Ishikawa (cell line): Measurements from ENCODE around the gene CRLF1.

Source experiments
- CEBPB ChIP-seq: IDR thresholded peaks from 2 replicates; pipeline ENCODE4 v1.6.1; 2012
- CREB1 ChIP-seq: IDR thresholded peaks from 2 replicates; pipeline ENCODE4 v1.6.1; 2012; ENCODE audit warnings: low read depth
- EGR1 ChIP-seq: IDR thresholded peaks from 2 replicates; pipeline ENCODE4 v1.6.1; 2012
- EP300 ChIP-seq: IDR thresholded peaks from 2 replicates; pipeline ENCODE4 v1.6.1; 2012; ENCODE audit warnings: borderline replicate concordance
- FOXM1 ChIP-seq: IDR thresholded peaks from 2 replicates; pipeline ENCODE4 v1.6.1; 2012; ENCODE audit warnings: low read depth, borderline replicate concordance
- MAX ChIP-seq: IDR thresholded peaks from 2 replicates; pipeline ENCODE4 v1.6.1; 2012
- NFIC ChIP-seq: IDR thresholded peaks from 2 replicates; pipeline ENCODE4 v1.6.1; 2012
- RAD21 ChIP-seq: IDR thresholded peaks from 2 replicates; pipeline ENCODE4 v1.6.1; 2012; ENCODE audit warnings: low read depth
- TAF1 ChIP-seq: IDR thresholded peaks from 2 replicates; pipeline ENCODE4 v1.6.1; 2012; ENCODE audit warnings: low read depth, mild to moderate bottlenecking
- TCF12 ChIP-seq: IDR thresholded peaks from 2 replicates; pipeline ENCODE4 v1.6.1; 2012; ENCODE audit warnings: low read depth
- TEAD4 ChIP-seq: IDR thresholded peaks from 2 replicates; pipeline ENCODE4 v1.6.1; 2012
- YY1 ChIP-seq: IDR thresholded peaks from 2 replicates; pipeline ENCODE4 v1.6.1; 2012; ENCODE audit warnings: low read depth
- ZBTB7A ChIP-seq: IDR thresholded peaks from 2 replicates; pipeline ENCODE4 v1.6.1; 2012; ENCODE audit warnings: low read depth
- TF ChIP-seq, protein P1 (sequence below): IDR thresholded peaks from 2 replicates; pipeline ENCODE4 v1.6.1; 2012; ENCODE audit warnings: low read depth, mild to moderate bottlenecking
- TF ChIP-seq, protein P2 (sequence below): IDR thresholded peaks from 2 replicates; pipeline ENCODE4 v1.6.1; 2012

The CRLF1 gene

DNA sequence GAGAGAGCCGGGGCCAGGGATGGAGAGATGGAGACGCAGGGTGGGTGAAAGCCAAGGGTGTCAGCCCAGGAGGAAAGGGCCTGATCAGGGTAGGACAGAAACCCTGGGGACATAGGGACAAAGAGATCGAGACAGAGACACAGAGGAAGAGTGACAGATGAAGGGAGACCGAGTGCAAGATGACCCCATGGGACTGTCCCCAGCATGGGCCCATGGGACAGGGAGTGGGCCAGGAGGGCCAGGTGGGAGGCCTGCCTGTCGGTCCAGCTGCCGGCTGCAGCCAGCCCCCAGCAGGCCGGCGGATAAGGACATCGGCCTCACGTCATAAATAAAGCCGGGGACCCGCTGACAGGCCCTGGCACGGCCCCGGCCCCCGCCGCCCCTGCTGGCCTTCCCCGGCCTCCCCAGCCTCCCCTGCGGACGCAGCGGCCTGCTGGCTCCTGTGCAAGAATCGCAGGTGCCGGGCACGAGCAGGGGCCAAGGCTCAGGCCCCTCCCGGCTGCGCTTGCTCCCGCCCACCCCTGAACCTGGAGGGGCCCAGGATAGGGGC lies 11.7 kb downstream of the CRLF1 start:
- TF ChIP-seq TEAD4 (no peak), MAX (no peak), TCF12 (no peak), FOXM1 (no peak), ZBTB7A (no peak; the same call in 1 of the 2 replicates), EP300 (no peak), NFIC (no peak), TAF1 (no peak), CREB1 (no peak), EGR1 (no peak), YY1 (no peak), CEBPB (no peak), RAD21 (no peak)
- TF ChIP-seq, protein P1, sequence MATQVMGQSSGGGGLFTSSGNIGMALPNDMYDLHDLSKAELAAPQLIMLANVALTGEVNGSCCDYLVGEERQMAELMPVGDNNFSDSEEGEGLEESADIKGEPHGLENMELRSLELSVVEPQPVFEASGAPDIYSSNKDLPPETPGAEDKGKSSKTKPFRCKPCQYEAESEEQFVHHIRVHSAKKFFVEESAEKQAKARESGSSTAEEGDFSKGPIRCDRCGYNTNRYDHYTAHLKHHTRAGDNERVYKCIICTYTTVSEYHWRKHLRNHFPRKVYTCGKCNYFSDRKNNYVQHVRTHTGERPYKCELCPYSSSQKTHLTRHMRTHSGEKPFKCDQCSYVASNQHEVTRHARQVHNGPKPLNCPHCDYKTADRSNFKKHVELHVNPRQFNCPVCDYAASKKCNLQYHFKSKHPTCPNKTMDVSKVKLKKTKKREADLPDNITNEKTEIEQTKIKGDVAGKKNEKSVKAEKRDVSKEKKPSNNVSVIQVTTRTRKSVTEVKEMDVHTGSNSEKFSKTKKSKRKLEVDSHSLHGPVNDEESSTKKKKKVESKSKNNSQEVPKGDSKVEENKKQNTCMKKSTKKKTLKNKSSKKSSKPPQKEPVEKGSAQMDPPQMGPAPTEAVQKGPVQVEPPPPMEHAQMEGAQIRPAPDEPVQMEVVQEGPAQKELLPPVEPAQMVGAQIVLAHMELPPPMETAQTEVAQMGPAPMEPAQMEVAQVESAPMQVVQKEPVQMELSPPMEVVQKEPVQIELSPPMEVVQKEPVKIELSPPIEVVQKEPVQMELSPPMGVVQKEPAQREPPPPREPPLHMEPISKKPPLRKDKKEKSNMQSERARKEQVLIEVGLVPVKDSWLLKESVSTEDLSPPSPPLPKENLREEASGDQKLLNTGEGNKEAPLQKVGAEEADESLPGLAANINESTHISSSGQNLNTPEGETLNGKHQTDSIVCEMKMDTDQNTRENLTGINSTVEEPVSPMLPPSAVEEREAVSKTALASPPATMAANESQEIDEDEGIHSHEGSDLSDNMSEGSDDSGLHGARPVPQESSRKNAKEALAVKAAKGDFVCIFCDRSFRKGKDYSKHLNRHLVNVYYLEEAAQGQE = no peak
- TF ChIP-seq, protein P2, sequence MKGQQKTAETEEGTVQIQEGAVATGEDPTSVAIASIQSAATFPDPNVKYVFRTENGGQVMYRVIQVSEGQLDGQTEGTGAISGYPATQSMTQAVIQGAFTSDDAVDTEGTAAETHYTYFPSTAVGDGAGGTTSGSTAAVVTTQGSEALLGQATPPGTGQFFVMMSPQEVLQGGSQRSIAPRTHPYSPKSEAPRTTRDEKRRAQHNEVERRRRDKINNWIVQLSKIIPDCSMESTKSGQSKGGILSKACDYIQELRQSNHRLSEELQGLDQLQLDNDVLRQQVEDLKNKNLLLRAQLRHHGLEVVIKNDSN = no peak

DNA sequence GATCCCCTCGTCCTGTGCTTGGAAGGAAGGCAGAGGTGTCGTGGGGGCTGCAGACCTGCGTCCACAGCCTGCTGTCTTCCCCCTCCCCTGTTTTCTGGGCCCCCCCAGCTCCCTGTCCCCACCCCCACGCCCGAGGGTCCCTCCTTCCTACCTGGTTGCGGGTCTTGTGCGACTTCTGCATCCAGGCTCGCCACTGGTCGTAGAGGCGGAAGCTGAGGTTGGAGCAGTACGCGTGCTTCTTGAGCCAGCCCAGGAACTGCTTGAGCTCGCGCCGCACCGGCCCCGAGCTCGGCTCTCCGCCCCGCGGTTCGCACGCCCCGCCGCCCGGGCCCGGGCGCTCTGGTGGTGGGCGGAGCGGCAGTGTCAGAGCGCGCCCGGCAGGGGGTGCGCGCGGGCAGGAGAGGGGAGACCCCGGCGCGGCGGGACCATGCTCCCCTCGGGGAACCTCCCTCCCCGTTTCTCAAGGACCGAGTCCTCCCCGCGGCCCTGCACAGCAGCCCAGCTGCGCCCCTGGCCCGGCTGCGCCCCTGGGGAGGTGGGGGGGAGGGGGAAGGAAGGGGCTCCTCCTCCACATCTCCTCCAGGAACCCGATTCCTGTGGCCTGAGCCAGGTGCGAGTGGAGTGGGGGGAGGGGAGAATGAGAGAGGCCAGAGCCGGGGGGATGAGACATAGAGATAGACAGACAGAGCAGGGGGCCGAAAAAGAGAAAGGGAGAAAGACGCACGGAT lies 12.3 kb downstream of the CRLF1 start:
- no peak for TF ChIP-seq TAF1
- peak; percentile 16; the same call in 1 of the 2 replicates for TF ChIP-seq TCF12
- TF ChIP-seq FOXM1 = no peak
- TF ChIP-seq, protein P2 = no peak
- no peak for TF ChIP-seq YY1
- TF ChIP-seq ZBTB7A = peak; percentile 77; the same call in 1 of the 2 replicates
- peak; percentile 69; the same call in 1 of the 2 replicates for TF ChIP-seq RAD21
- no peak for TF ChIP-seq EP300
- TF ChIP-seq MAX = peak; percentile 68
- peak; percentile 68 for TF ChIP-seq EGR1
- TF ChIP-seq CREB1 = no peak
- TF ChIP-seq, protein P1 = no peak
- TF ChIP-seq NFIC = no peak
- no peak for TF ChIP-seq CEBPB
- TF ChIP-seq TEAD4 = no peak

DNA sequence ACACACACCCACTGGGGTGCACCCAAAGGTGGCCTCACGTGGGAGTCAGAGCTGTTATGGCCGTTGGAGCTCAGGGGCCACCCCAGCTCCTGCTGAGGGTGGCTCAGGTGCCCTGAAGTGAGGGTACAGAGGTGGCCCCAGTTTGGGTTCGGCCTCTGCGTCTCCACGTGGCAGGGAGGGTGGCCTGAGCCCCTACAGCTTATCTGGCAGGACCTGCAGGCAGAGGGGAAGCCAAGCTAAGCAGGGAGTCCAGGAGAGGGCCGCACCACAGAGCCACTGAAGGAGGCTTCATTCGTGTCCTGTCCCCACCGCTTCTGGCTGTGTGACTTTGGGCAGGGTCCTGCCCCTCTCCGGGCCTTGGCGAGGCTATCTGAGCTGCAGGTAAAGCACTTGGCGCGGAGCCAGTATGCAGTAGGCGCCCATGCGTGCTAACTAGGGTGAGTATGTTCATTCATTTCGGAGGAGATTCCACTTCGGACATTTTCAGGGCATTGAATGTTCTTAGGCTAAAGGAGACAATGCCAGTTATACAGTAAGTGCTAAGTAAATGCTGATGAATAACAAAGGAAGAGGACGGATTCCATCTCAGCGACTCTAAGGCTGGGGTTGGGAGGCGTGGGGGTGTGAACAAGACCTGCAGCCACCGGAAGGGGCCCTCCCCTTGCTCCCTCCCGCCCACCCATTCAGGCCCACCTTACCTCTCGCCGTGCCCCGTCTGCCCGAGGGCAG lies 13.1 kb downstream of the CRLF1 start:
- TF ChIP-seq YY1 (no peak), CREB1 (no peak), NFIC (peak; percentile 86), TEAD4 (no peak), ZBTB7A (no peak)

DNA sequence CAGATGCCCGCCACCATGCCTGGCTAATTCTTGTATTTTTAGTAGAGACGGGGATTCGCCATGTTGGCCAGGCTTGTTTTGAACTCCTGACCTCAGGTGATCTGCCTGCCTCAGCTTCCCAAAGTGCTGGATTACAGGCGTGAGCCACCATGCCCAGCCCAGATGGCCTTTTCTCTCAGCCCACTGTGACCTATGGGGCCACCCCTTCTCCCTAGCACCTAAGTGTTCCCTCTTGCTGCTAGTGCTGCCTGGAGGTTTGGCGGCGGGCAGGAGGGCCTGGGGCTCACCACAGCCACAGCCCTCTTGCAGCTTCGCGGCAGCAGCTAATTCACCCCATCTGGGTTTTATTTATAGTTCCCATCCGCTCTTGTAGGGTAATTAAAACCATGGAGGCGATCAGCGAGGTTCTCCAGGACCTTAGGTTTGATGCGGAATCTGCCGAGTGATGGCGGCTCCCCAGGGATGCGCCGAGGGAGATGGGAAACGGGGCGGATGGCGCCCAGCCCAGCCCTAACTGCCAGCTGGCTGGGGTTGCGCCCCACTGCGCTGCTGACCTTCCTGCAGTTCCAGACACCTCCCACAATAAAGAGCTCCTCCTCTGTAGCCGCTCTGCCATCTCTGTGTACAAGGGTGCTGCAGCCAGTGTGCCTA lies 14.7 kb downstream of the CRLF1 start:
- TF ChIP-seq RAD21 (no peak), ZBTB7A (no peak), CREB1 (no peak), TEAD4 (no peak), TAF1 (no peak), YY1 (no peak), MAX (no peak), NFIC (no peak)
- TF ChIP-seq, protein P2 = no peak
